Hippocampal formation (tissue), 2 donors: ENCODE measurements around the gene RNF17.
"Not testable (repeated sequence)": the region's sequence is repeated elsewhere in the genome, so short reads cannot be mapped to it uniquely, and the experiment has no call there.

Source experiments
- DNase-seq, 2 donors: peaks; one replicate each; lab custom pipeline; 2025; lab: John Stamatoyannopoulos, UW

Gene RNF17

GRCh38 chr13:24742977-24743376, 21.0 kb upstream of the RNF17 start:
- no peak for DNase-seq

- no peak for DNase-seq
Observed at GRCh38 chr13:24744247-24744646, 19.7 kb upstream of the RNF17 start.

GRCh38 chr13:24745516-24745860, 18.5 kb upstream of the RNF17 start:
- no peak for DNase-seq

- DNase-seq = no peak
Observed at GRCh38 chr13:24745861-24746617, 17.9 kb upstream of the RNF17 start.

- no peak for DNase-seq
Observed at GRCh38 chr13:24746618-24747247, 17.2 kb upstream of the RNF17 start.

GRCh38 chr13:24747248-24748060, 16.5 kb upstream of the RNF17 start:
- no peak for DNase-seq

- DNase-seq = no peak
Observed at GRCh38 chr13:24748061-24748400, 15.9 kb upstream of the RNF17 start.

GRCh38 chr13:24759197-24759596, 4.8 kb upstream of the RNF17 start:
- no peak for DNase-seq

- DNase-seq = no peak
Observed at GRCh38 chr13:24764276-24764630, 284 bp downstream of the RNF17 start.

GRCh38 chr13:24777171-24777570, 13.2 kb downstream of the RNF17 start:
- DNase-seq = no peak

- no peak for DNase-seq
Observed at GRCh38 chr13:24784319-24784718, 20.4 kb downstream of the RNF17 start.

GRCh38 chr13:24788538-24788937, 24.6 kb downstream of the RNF17 start:
- no peak for DNase-seq

GRCh38 chr13:24802074-24802473, 38.1 kb downstream of the RNF17 start:
- DNase-seq = no peak

GRCh38 chr13:24821207-24821606, 57.2 kb downstream of the RNF17 start:
- DNase-seq = no peak

GRCh38 chr13:24822640-24823039, 58.7 kb downstream of the RNF17 start:
- DNase-seq = no peak

GRCh38 chr13:24823122-24823710, 59.2 kb downstream of the RNF17 start:
- DNase-seq = not testable (repeated sequence)

- DNase-seq = no peak
Observed at GRCh38 chr13:24827799-24828198, 63.8 kb downstream of the RNF17 start.

GRCh38 chr13:24834902-24835510, 71.0 kb downstream of the RNF17 start:
- DNase-seq = no peak

- DNase-seq = not testable (repeated sequence)
Observed at GRCh38 chr13:24837528-24837927, 73.6 kb downstream of the RNF17 start.

- DNase-seq = no peak
Observed at GRCh38 chr13:24842549-24843274, 78.7 kb downstream of the RNF17 start.

GRCh38 chr13:24851546-24851945, 87.6 kb downstream of the RNF17 start:
- DNase-seq = no peak

- no peak for DNase-seq
Observed at GRCh38 chr13:24854311-24854710, 90.3 kb downstream of the RNF17 start.
